ENCODE results near the gene LIF. TPM values are rescaled to one million over a fixed set of nuclear protein-coding genes. Genes with fewer than 3 reads are reported as not detected.
A peak's percentile ranks its signal among the peaks of the same experiment; 100 is the strongest.

Gene LIF
- total RNA-seq, 1 donor from 2014 or later = 0.52 TPM

- Histone ChIP-seq H3K27me3 (ENCODE audit: control insufficient read depth in 3 of 3, insufficient read depth in 3 of 3, low read length in 3 of 3) (no peaks in the 10 kb centered on the region), H3K27ac (ENCODE audit: low read depth, low read length) (no peak overlapping the region), H3K4me1 (ENCODE audit: control insufficient read depth in 3 of 3, insufficient read depth in 3 of 3, low read length in 3 of 3) (peaks cover 18 to 22% (median 20%) of the 10 kb centered on the region in 3 donors), H3K4me3 (ENCODE audit: low read length in 3 of 3) (no peak overlapping the region), H3K36me3 (ENCODE audit: control insufficient read depth in 3 of 3, insufficient read depth in 3 of 3, low read length in 3 of 3) (no peaks in the 10 kb centered on the region), H3K9ac (ENCODE audit: low read depth in 1 of 3, low read length in 3 of 3) (no peak overlapping the region), H3K9me3 (ENCODE audit: control insufficient read depth in 3 of 3, low read length in 3 of 3) (no peaks in the 10 kb centered on the region)
Observed at GRCh38 chr22:30285176-30285845, 38.8 kb upstream of the LIF start.

GRCh38 chr22:30284666-30285065 is 38.1 kb upstream of the LIF start:
- H3K27me3 ChIP-seq (ENCODE audit: control insufficient read depth in 3 of 3, insufficient read depth in 3 of 3, low read length in 3 of 3) = no peaks in the 10 kb centered on the region

GRCh38 chr22:30284172-30284571 is 37.6 kb upstream of the LIF start:
- H3K27me3 ChIP-seq (ENCODE audit: control insufficient read depth in 3 of 3, insufficient read depth in 3 of 3, low read length in 3 of 3) = peaks cover 0 to 4% (median 0%) of the 10 kb centered on the region in 3 donors
- H3K9me3 ChIP-seq (ENCODE audit: control insufficient read depth in 3 of 3, low read length in 3 of 3) = no peaks in the 10 kb centered on the region
- H3K9ac ChIP-seq (ENCODE audit: low read depth in 1 of 3, low read length in 3 of 3) = no peak overlapping the region
- peaks cover 13 to 19% (median 16%) of the 10 kb centered on the region in 3 donors for H3K4me1 ChIP-seq (ENCODE audit: control insufficient read depth in 3 of 3, insufficient read depth in 3 of 3, low read length in 3 of 3)
- no peak overlapping the region for H3K27ac ChIP-seq (ENCODE audit: low read depth, low read length)
- H3K4me3 ChIP-seq (ENCODE audit: low read length in 3 of 3) = no peak overlapping the region
- no peaks in the 10 kb centered on the region for H3K36me3 ChIP-seq (ENCODE audit: control insufficient read depth in 3 of 3, insufficient read depth in 3 of 3, low read length in 3 of 3)

More at GRCh38 chr22:30284666-30285065, 38.1 kb upstream of the LIF start:
- Histone ChIP-seq H3K36me3 (ENCODE audit: control insufficient read depth in 3 of 3, insufficient read depth in 3 of 3, low read length in 3 of 3) (no peaks in the 10 kb centered on the region), H3K9me3 (ENCODE audit: control insufficient read depth in 3 of 3, low read length in 3 of 3) (no peaks in the 10 kb centered on the region), H3K27ac (ENCODE audit: low read depth, low read length) (no peak overlapping the region), H3K4me3 (ENCODE audit: low read length in 3 of 3) (no peak overlapping the region), H3K4me1 (ENCODE audit: control insufficient read depth in 3 of 3, insufficient read depth in 3 of 3, low read length in 3 of 3) (peaks cover 13 to 16% (median 14%) of the 10 kb centered on the region in 3 donors), H3K9ac (ENCODE audit: low read depth in 1 of 3, low read length in 3 of 3) (no peak overlapping the region)

- no peaks in the 10 kb centered on the region for H3K9me3 ChIP-seq (ENCODE audit: control insufficient read depth in 3 of 3, low read length in 3 of 3)
- peaks cover 6 to 16% (median 10%) of the 10 kb centered on the region in 3 donors for H3K4me1 ChIP-seq (ENCODE audit: control insufficient read depth in 3 of 3, insufficient read depth in 3 of 3, low read length in 3 of 3)
- no peak overlapping the region for H3K27ac ChIP-seq (ENCODE audit: low read depth, low read length)
- H3K4me3 ChIP-seq (ENCODE audit: low read length in 3 of 3) = no peak overlapping the region
- peaks cover 0 to 4% (median 0%) of the 10 kb centered on the region in 3 donors for H3K27me3 ChIP-seq (ENCODE audit: control insufficient read depth in 3 of 3, insufficient read depth in 3 of 3, low read length in 3 of 3)
- H3K36me3 ChIP-seq (ENCODE audit: control insufficient read depth in 3 of 3, insufficient read depth in 3 of 3, low read length in 3 of 3) = no peaks in the 10 kb centered on the region
- no peak overlapping the region for H3K9ac ChIP-seq (ENCODE audit: low read depth in 1 of 3, low read length in 3 of 3)
Observed at GRCh38 chr22:30283342-30283741, 36.8 kb upstream of the LIF start.

- H3K27ac ChIP-seq (ENCODE audit: low read depth, low read length) = no peak overlapping the region
- peaks cover 0 to 17% (median 10%) of the 10 kb centered on the region in 3 donors for H3K4me1 ChIP-seq (ENCODE audit: control insufficient read depth in 3 of 3, insufficient read depth in 3 of 3, low read length in 3 of 3)
- H3K4me3 ChIP-seq (ENCODE audit: low read length in 3 of 3) = no peak overlapping the region
- H3K27me3 ChIP-seq (ENCODE audit: control insufficient read depth in 3 of 3, insufficient read depth in 3 of 3, low read length in 3 of 3) = peaks cover 0 to 4% (median 0%) of the 10 kb centered on the region in 3 donors
- no peak overlapping the region for H3K9ac ChIP-seq (ENCODE audit: low read depth in 1 of 3, low read length in 3 of 3)
- no peaks in the 10 kb centered on the region for H3K36me3 ChIP-seq (ENCODE audit: control insufficient read depth in 3 of 3, insufficient read depth in 3 of 3, low read length in 3 of 3)
- no peaks in the 10 kb centered on the region for H3K9me3 ChIP-seq (ENCODE audit: control insufficient read depth in 3 of 3, low read length in 3 of 3)
Observed at GRCh38 chr22:30282616-30283046, 36.1 kb upstream of the LIF start.

- H3K27me3 ChIP-seq (ENCODE audit: control insufficient read depth in 3 of 3, insufficient read depth in 3 of 3, low read length in 3 of 3) = peaks cover 0 to 6% (median 4%) of the 10 kb centered on the region in 3 donors
- no peak overlapping the region for H3K27ac ChIP-seq (ENCODE audit: low read depth, low read length)
- peaks cover 0 to 17% (median 6%) of the 10 kb centered on the region in 3 donors for H3K4me1 ChIP-seq (ENCODE audit: control insufficient read depth in 3 of 3, insufficient read depth in 3 of 3, low read length in 3 of 3)
- no peak overlapping the region for H3K9ac ChIP-seq (ENCODE audit: low read depth in 1 of 3, low read length in 3 of 3)
- H3K9me3 ChIP-seq (ENCODE audit: control insufficient read depth in 3 of 3, low read length in 3 of 3) = no peaks in the 10 kb centered on the region
- H3K4me3 ChIP-seq (ENCODE audit: low read length in 3 of 3) = no peak overlapping the region
- no peaks in the 10 kb centered on the region for H3K36me3 ChIP-seq (ENCODE audit: control insufficient read depth in 3 of 3, insufficient read depth in 3 of 3, low read length in 3 of 3)
Observed at GRCh38 chr22:30280505-30280904, 33.9 kb upstream of the LIF start.

- Histone ChIP-seq H3K27me3 (ENCODE audit: control insufficient read depth in 3 of 3, insufficient read depth in 3 of 3, low read length in 3 of 3) (peaks cover 0 to 9% (median 4%) of the 10 kb centered on the region in 3 donors), H3K9ac (ENCODE audit: low read depth in 1 of 3, low read length in 3 of 3) (no peak overlapping the region), H3K9me3 (ENCODE audit: control insufficient read depth in 3 of 3, low read length in 3 of 3) (no peaks in the 10 kb centered on the region), H3K27ac (ENCODE audit: low read depth, low read length) (no peak overlapping the region), H3K36me3 (ENCODE audit: control insufficient read depth in 3 of 3, insufficient read depth in 3 of 3, low read length in 3 of 3) (no peaks in the 10 kb centered on the region), H3K4me1 (ENCODE audit: control insufficient read depth in 3 of 3, insufficient read depth in 3 of 3, low read length in 3 of 3) (peaks cover 0 to 17% (median 6%) of the 10 kb centered on the region in 3 donors), H3K4me3 (ENCODE audit: low read length in 3 of 3) (no peak overlapping the region)
Observed at GRCh38 chr22:30279932-30280331, 33.4 kb upstream of the LIF start.

- no peaks in the 10 kb centered on the region for H3K36me3 ChIP-seq (ENCODE audit: control insufficient read depth in 3 of 3, insufficient read depth in 3 of 3, low read length in 3 of 3)
- H3K9ac ChIP-seq (ENCODE audit: low read depth in 1 of 3, low read length in 3 of 3) = no peak overlapping the region
- H3K27me3 ChIP-seq (ENCODE audit: control insufficient read depth in 3 of 3, insufficient read depth in 3 of 3, low read length in 3 of 3) = peaks cover 3 to 13% (median 11%) of the 10 kb centered on the region in 3 donors
- no peak overlapping the region for H3K4me3 ChIP-seq (ENCODE audit: low read length in 3 of 3)
- no peaks in the 10 kb centered on the region for H3K9me3 ChIP-seq (ENCODE audit: control insufficient read depth in 3 of 3, low read length in 3 of 3)
- H3K4me1 ChIP-seq (ENCODE audit: control insufficient read depth in 3 of 3, insufficient read depth in 3 of 3, low read length in 3 of 3) = peaks cover 0 to 17% (median 6%) of the 10 kb centered on the region in 3 donors
- H3K27ac ChIP-seq (ENCODE audit: low read depth, low read length) = no peak overlapping the region
Observed at GRCh38 chr22:30279046-30279788, 32.7 kb upstream of the LIF start.

- Histone ChIP-seq H3K9me3 (ENCODE audit: control insufficient read depth in 3 of 3, low read length in 3 of 3) (no peaks in the 10 kb centered on the region), H3K27ac (ENCODE audit: low read depth, low read length) (peak overlapping the region; percentile 18), H3K27me3 (ENCODE audit: control insufficient read depth in 3 of 3, insufficient read depth in 3 of 3, low read length in 3 of 3) (peaks cover 4 to 15% (median 12%) of the 10 kb centered on the region in 3 donors), H3K9ac (ENCODE audit: low read depth in 1 of 3, low read length in 3 of 3) (no peak overlapping the region), H3K4me3 (ENCODE audit: low read length in 3 of 3) (peak overlapping the region in 1 of 3 donors; percentile 6), H3K36me3 (ENCODE audit: control insufficient read depth in 3 of 3, insufficient read depth in 3 of 3, low read length in 3 of 3) (no peaks in the 10 kb centered on the region), H3K4me1 (ENCODE audit: control insufficient read depth in 3 of 3, insufficient read depth in 3 of 3, low read length in 3 of 3) (peaks cover 0 to 17% (median 6%) of the 10 kb centered on the region in 3 donors)
Observed at GRCh38 chr22:30277547-30278344, 31.2 kb upstream of the LIF start.

Data from skeletal muscle tissue (tissue), 4 donors.